EH (cell line): Measurements from ENCODE around the gene HNRNPA2B1.
"Not testable (repeated sequence)": the region's sequence is repeated elsewhere in the genome, so short reads cannot be mapped to it uniquely, and the experiment has no call there.

Experiments
- DNase-seq: peaks from one replicate; pipeline ENCODE4 v3.0.0-alpha.2; 2015; ENCODE audit warnings: low read depth

The HNRNPA2B1 gene

GRCh38 chr7:26165950-26166683 lies 34.4 kb downstream of the HNRNPA2B1 start:
- no peak for DNase-seq

- not testable (repeated sequence) for DNase-seq
Measured at GRCh38 chr7:26163804-26164203, 36.7 kb downstream of the HNRNPA2B1 start.

GRCh38 chr7:26162431-26162830 lies 38.1 kb downstream of the HNRNPA2B1 start:
- DNase-seq: no peak

- DNase-seq: no peak
Measured at GRCh38 chr7:26160896-26161295, 39.6 kb downstream of the HNRNPA2B1 start.

- peak; percentile 41 for DNase-seq
Measured at GRCh38 chr7:26159243-26159642, 41.3 kb downstream of the HNRNPA2B1 start.

GRCh38 chr7:26157520-26158105 lies 42.9 kb downstream of the HNRNPA2B1 start:
- DNase-seq: no peak

- DNase-seq: peak; percentile 92
Measured at GRCh38 chr7:26156451-26157420, 43.8 kb downstream of the HNRNPA2B1 start.

- DNase-seq: peak; percentile 66
Measured at GRCh38 chr7:26155531-26156375, 44.8 kb downstream of the HNRNPA2B1 start.

GRCh38 chr7:26153823-26154783 lies 46.4 kb downstream of the HNRNPA2B1 start:
- DNase-seq: peak; percentile 34

GRCh38 chr7:26153241-26153822 lies 47.2 kb downstream of the HNRNPA2B1 start:
- no peak for DNase-seq

- not testable (repeated sequence) for DNase-seq
Measured at GRCh38 chr7:26152782-26153240, 47.7 kb downstream of the HNRNPA2B1 start.

- peak; percentile 65 for DNase-seq
Measured at GRCh38 chr7:26151953-26152781, 48.4 kb downstream of the HNRNPA2B1 start, which contains the start of gene NFE2L3. Gene NFE2L3 (plus strand): TSS chr7:26152198. CDS start chr7:26152499, 301 bp downstream.

GRCh38 chr7:26151650-26151952 lies 48.9 kb downstream of the HNRNPA2B1 start:
- no peak for DNase-seq

GRCh38 chr7:26151096-26151495 lies 49.5 kb downstream of the HNRNPA2B1 start:
- no peak for DNase-seq

GRCh38 chr7:26149391-26149977 lies 51.1 kb downstream of the HNRNPA2B1 start:
- no peak for DNase-seq

- not testable (repeated sequence) for DNase-seq
Measured at GRCh38 chr7:26148307-26148700, 52.2 kb downstream of the HNRNPA2B1 start.

GRCh38 chr7:26147646-26148306 lies 52.8 kb downstream of the HNRNPA2B1 start:
- not testable (repeated sequence) for DNase-seq

GRCh38 chr7:26147030-26147429 lies 53.5 kb downstream of the HNRNPA2B1 start:
- DNase-seq: peak; percentile 16
